Osteoblast (primary cell): ENCODE data around the gene ZSWIM3. TPM values are rescaled to one million over a fixed set of nuclear protein-coding genes. Genes with fewer than 3 reads are reported as not detected.

Experiments
- DNase-seq: peaks from one replicate; pipeline ENCODE4 v3.0.0; 2011; ENCODE audit warnings: low spot score, mixed read lengths; ENCODE audit not compliant: insufficient read length; ENCODE audit errors: missing footprints
- H2AFZ ChIP-seq: 2 replicates; pipeline ENCODE4 v1.6.0; 2011; ENCODE audit warnings: mild to moderate bottlenecking, low read length
- H3K27ac ChIP-seq: 2 replicates; pipeline ENCODE4 v1.5.1; 2011; ENCODE audit warnings: mild to moderate bottlenecking, low read depth, low read length, moderate library complexity
- H3K27me3 ChIP-seq: 2 replicates; pipeline ENCODE4 v1.6.0; 2012; ENCODE audit warnings: mild to moderate bottlenecking, control low read depth, inconsistent platforms, low read length, moderate library complexity; ENCODE audit not compliant: insufficient read depth
- H3K36me3 ChIP-seq: 2 replicates; pipeline ENCODE4 v1.5.1; 2011; ENCODE audit warnings: mild to moderate bottlenecking, low read length, control low read depth, moderate library complexity; ENCODE audit not compliant: insufficient read depth
- H3K4me1 ChIP-seq: 2 replicates; pipeline ENCODE4 v1.5.1; 2011; ENCODE audit warnings: mild to moderate bottlenecking, low read length, control low read depth, moderate library complexity; ENCODE audit not compliant: insufficient read depth
- H3K4me2 ChIP-seq: 2 replicates; pipeline ENCODE4 v1.6.0; 2011; ENCODE audit warnings: mild to moderate bottlenecking, low read length; ENCODE audit not compliant: insufficient read depth
- H3K4me3 ChIP-seq: fragments of 200-600 bp; sonication (generic); 3 replicates; pipeline ENCODE4 v1.5.1; 2012; ENCODE audit warnings: mild to moderate bottlenecking, low read length, inconsistent platforms; ENCODE audit not compliant: insufficient read depth
- H3K79me2 ChIP-seq: 2 replicates; pipeline ENCODE4 v1.6.0; 2012; ENCODE audit warnings: mild to moderate bottlenecking, low read length, control low read depth, inconsistent platforms; ENCODE audit not compliant: insufficient read depth
- H3K9me3 ChIP-seq: 2 replicates; pipeline ENCODE4 v1.5.1; 2011; ENCODE audit warnings: low read depth, low read length, control low read depth
- H4K20me1 ChIP-seq: 2 replicates; pipeline ENCODE4 v1.6.0; 2012; ENCODE audit warnings: mild to moderate bottlenecking, low read length, control low read depth; ENCODE audit not compliant: insufficient read depth
- total RNA-seq: library from RNA; depleted of rRNA; stranded (reverse); fragments of >200 nt; gene quantifications from 2 replicates; pipeline ENCODE4 v1.2.3, GENCODE V29; 2012
- TF ChIP-seq, protein P1 (sequence below): IDR thresholded peaks from 2 replicates; pipeline ENCODE4 v1.5.1; 2011; ENCODE audit warnings: mild to moderate bottlenecking, low read depth, low read length, moderate library complexity; ENCODE audit errors: extremely low read depth

Gene ZSWIM3
- total RNA-seq, 1 donor, result 4.7 TPM

DNA sequence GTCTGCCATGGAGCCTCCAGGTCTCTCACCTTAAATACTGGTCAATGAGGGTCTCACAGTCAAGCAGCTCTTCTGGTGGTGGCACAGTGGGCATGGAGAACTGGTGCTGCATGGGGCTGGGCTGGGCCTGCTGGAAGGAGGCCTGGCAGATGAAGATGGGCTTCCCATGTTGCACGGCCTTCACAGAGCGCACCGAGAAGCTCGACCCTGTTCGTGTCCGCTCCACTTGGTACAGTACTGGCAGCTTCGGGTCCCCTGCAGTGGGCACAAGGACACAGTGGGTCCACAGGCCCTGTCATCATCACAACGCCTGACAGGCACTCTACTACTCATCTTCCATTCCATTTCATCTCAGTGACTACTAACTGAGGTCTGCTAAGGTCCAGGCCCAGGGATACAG lies 9.0 kb upstream of the ZSWIM3 start:
- H3K4me3 ChIP-seq, result no peak overlapping the region
- peaks cover 2% of the 10 kb centered on the region for H3K79me2 ChIP-seq
- H3K36me3 ChIP-seq, result peaks cover 37% of the 10 kb centered on the region
- no peaks in the 10 kb centered on the region for H3K4me1 ChIP-seq
- no peaks in the 10 kb centered on the region for H3K27me3 ChIP-seq
- no peak overlapping the region for H2AFZ ChIP-seq
- DNase-seq, result no peak
- H4K20me1 ChIP-seq, result peaks cover 4% of the 10 kb centered on the region
- no peak overlapping the region for H3K4me2 ChIP-seq
- TF ChIP-seq, protein P1, sequence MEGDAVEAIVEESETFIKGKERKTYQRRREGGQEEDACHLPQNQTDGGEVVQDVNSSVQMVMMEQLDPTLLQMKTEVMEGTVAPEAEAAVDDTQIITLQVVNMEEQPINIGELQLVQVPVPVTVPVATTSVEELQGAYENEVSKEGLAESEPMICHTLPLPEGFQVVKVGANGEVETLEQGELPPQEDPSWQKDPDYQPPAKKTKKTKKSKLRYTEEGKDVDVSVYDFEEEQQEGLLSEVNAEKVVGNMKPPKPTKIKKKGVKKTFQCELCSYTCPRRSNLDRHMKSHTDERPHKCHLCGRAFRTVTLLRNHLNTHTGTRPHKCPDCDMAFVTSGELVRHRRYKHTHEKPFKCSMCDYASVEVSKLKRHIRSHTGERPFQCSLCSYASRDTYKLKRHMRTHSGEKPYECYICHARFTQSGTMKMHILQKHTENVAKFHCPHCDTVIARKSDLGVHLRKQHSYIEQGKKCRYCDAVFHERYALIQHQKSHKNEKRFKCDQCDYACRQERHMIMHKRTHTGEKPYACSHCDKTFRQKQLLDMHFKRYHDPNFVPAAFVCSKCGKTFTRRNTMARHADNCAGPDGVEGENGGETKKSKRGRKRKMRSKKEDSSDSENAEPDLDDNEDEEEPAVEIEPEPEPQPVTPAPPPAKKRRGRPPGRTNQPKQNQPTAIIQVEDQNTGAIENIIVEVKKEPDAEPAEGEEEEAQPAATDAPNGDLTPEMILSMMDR, result no peak
- H3K9me3 ChIP-seq, result no peaks in the 10 kb centered on the region
- H3K27ac ChIP-seq, result no peak overlapping the region

DNA sequence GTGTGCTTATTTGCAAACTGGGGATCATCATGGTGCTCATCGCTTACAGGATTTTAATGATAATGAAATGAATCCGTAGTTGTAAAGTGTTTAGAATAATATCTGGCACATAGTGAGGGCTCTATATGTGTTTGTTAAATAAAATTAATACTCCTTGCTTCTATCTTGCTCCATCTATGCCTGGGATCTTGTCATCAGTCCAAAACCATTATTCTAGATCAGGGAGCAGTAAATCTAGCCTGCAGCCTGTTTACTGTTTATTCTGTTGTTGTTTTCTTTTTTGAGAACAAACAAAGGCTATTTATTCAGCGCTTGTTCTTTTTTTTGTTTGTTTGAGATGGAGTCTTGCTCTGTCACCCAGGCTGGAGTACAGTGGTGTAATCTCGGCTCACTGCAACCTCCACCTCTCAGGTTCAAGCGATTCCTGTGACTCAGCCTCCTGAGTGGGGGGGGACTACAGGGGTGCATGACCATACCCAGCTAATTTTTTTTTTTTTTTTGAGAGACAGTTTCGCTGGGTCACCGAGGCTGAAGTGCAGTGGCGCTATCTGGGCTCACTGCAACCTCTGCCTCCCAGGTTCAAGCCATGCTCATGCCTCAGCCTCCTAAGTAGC lies 8.3 kb upstream of the ZSWIM3 start:
- no peak for DNase-seq
- Histone ChIP-seq H3K4me1 (no peaks in the 10 kb centered on the region), H3K9me3 (no peaks in the 10 kb centered on the region), H3K27ac (no peak overlapping the region), H2AFZ (no peak overlapping the region), H4K20me1 (peaks cover 4% of the 10 kb centered on the region), H3K4me2 (no peak overlapping the region), H3K36me3 (peaks cover 31% of the 10 kb centered on the region), H3K79me2 (peaks cover 6% of the 10 kb centered on the region), H3K27me3 (no peaks in the 10 kb centered on the region), H3K4me3 (no peak overlapping the region)
- TF ChIP-seq, protein P1, result no peak

DNA sequence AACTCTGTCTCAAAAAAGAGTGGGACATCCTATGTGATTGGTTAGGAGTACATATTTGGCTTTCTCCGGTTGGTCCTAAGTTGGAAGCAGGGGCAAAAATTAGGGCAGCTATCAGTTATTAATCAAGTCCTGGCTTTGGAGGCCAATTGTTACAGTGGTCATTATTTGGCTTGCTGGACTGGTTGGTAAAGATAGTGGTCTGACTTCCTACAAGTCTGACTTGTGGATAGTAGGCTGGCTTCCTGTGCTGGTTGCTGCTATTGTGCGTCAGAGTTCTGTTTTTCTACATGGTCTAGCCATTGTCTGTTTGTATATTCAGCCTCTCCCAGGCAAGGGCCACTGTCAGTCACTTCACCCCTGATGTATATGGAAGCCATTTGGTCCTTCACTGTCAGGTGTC lies 7.2 kb upstream of the ZSWIM3 start:
- no peak overlapping the region for H3K4me2 ChIP-seq
- DNase-seq, result no peak
- peaks cover 26% of the 10 kb centered on the region for H3K36me3 ChIP-seq
- H3K27ac ChIP-seq, result no peak overlapping the region
- no peaks in the 10 kb centered on the region for H3K9me3 ChIP-seq
- H3K4me3 ChIP-seq, result no peak overlapping the region
- no peaks in the 10 kb centered on the region for H3K4me1 ChIP-seq
- peaks cover 15% of the 10 kb centered on the region for H3K79me2 ChIP-seq
- TF ChIP-seq, protein P1, result no peak
- no peak overlapping the region for H2AFZ ChIP-seq
- no peaks in the 10 kb centered on the region for H3K27me3 ChIP-seq
- H4K20me1 ChIP-seq, result peaks cover 8% of the 10 kb centered on the region

- Histone ChIP-seq H4K20me1 (peaks cover 11% of the 10 kb centered on the region), H3K27me3 (no peaks in the 10 kb centered on the region), H3K36me3 (peaks cover 22% of the 10 kb centered on the region), H3K27ac (no peak overlapping the region), H3K9me3 (no peaks in the 10 kb centered on the region), H3K4me3 (no peak overlapping the region), H2AFZ (no peak overlapping the region), H3K4me1 (peaks cover 2% of the 10 kb centered on the region), H3K4me2 (no peak overlapping the region), H3K79me2 (peaks cover 19% of the 10 kb centered on the region)
- DNase-seq, result no peak
- TF ChIP-seq, protein P1, result no peak
Measured at GRCh38 chr20:45850926-45851325, 6.5 kb upstream of the ZSWIM3 start.
